Stimulated activated CD4-positive, alpha-beta T cell treated with anti-CD3 and anti-CD28 coated beads, Interleukin-2, amount 100 ng/mL, for 4 hours (primary cell): ENCODE data around the gene PPP1R7.

Experiments
- DNase-seq: peaks from one replicate; pipeline ENCODE4 v3.0.0-alpha.2; 2020; ENCODE audit warnings: low read depth

PPP1R7 gene

GRCh38 chr2:241213041-241213440 is 62.8 kb downstream of the PPP1R7 start:
- DNase-seq = no peak

GRCh38 chr2:241213567-241213966 is 63.3 kb downstream of the PPP1R7 start:
- DNase-seq = no peak

DNA sequence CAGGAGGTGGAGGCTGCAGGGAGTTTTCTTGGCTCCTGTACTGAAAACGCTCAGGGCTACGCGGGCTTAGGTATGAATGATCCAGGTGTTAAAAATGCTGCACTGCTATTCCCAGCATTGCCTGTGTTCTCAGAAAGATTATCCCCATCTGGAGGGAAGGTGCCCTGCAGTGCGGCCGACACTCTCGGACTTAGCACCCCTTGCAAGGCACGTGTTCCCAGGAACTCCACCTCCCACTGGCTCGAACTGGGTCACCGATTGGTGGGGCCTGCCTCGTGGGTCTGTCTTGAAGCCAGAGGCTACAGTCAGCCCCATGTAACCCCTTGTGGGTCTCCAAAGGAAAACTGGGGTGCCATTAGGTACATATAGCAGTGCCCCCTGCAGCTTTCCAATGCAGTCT is 63.9 kb downstream of the PPP1R7 start:
- DNase-seq = no peak

- DNase-seq = no peak
Observed at GRCh38 chr2:241214766-241215165, 64.5 kb downstream of the PPP1R7 start.

DNA sequence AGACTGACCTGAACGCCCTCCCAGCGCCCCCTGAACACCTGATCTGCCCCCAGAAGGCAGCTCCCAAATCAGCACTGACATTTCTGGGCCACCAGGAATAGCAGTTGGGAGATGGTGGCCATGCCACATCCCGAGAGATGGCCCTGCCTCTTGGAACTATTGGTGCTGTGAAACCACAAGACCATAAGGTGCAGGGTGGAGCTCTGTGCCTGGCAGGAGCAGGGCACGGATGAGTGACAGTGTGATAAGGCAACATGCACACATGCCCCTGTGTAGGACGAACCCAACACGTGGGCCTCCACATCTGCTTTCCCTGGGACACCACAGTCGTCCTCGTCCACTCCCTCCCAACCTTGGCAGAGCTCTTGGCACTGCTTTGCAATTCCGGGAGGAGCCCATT is 65.2 kb downstream of the PPP1R7 start:
- DNase-seq = no peak

DNA sequence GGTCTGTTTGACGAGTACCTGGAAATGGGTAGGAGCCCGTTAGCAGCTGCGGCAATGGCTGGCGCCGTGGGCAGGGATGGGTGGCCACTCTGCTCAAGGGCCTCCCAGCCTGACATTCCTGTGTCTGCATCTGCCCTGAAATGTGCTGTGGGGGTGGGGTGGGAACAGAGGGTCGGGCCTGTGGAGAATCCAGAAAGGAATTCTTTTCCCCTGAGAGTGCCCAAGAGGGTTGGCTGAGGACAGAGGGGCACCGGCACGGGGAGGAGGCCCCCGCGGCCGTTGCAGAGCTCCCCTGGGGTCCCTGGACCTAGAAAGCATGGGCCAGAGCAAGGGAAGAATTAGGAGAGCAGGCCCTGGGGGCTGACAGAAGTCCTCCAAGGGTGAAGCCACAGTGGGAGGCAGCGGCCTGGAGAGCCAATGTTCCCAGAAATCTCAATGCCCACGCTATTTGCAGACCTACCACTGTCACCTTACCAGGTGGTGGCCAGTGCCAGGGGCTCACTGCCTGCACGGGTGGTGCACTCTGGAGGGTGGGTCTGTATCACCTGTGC is 66.0 kb downstream of the PPP1R7 start:
- no peak for DNase-seq

- DNase-seq = no peak
Observed at GRCh38 chr2:241217320-241218031, 67.2 kb downstream of the PPP1R7 start.

DNA sequence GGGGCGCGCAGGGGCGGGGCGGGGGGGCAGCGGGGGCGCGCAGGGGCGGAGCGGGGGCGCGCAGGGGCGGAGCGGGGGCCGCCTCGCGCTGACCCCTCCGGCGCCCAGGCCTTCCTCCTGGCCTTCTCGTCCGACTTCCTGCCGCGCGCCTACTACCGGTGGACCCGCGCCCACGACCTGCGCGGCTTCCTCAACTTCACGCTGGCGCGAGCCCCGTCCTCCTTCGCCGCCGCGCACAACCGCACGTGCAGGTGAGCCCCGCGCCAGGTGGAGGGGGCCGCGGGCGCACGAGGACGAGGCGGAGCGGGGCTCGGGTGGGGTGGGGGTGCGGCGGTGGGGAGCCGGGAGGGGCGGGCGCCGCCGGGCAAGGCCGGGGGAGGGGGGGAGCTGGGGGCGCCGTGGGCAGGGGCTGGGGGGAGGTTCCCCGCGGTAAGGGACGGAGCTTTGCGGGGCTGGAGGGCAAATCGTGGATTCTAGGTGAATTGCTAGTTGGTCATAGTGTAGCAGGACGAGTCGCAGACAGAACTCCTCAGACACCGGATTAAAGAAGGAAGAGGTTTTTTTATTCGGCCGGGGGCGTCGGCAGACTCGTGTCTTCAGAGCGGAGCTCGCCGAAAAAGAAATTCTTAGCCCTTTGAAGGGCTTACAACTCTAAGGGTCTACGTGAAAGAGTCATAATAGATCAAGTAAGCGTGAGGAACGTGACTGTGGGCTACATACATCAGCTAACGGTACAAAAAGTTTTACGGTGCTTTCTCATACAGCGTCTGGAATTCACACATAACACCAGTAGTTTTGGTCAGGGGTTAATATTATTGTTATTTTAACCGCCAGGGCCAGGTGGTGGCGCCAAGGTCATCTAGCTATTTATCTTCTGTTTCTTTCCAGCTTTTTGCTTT is 68.1 kb downstream of the PPP1R7 start:
- no peak for DNase-seq

- DNase-seq = no peak
Observed at GRCh38 chr2:241219030-241219382, 68.7 kb downstream of the PPP1R7 start.

DNA sequence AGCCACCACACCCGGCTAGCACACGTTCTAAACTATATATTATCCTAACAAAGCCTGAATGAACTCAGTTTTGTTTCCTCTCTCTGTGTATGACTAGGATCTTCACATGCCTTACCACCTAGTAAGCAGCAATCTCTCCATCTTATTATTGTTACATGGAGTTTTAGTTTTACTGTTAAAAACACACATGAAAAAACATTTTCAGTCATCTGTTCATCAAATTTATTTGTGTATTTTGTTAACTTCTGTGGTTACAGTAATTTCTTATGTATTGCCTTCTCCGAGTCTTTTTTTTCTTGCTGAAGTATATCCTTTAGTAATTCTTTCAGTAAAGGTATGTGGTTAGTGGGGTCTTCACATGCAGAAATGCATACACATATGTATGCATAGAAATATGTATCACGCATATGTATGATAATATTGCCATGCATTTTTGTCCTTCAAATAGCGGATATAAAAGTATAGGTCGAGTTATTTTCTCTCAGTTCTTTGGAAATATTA is 69.6 kb downstream of the PPP1R7 start:
- DNase-seq = no peak

DNA sequence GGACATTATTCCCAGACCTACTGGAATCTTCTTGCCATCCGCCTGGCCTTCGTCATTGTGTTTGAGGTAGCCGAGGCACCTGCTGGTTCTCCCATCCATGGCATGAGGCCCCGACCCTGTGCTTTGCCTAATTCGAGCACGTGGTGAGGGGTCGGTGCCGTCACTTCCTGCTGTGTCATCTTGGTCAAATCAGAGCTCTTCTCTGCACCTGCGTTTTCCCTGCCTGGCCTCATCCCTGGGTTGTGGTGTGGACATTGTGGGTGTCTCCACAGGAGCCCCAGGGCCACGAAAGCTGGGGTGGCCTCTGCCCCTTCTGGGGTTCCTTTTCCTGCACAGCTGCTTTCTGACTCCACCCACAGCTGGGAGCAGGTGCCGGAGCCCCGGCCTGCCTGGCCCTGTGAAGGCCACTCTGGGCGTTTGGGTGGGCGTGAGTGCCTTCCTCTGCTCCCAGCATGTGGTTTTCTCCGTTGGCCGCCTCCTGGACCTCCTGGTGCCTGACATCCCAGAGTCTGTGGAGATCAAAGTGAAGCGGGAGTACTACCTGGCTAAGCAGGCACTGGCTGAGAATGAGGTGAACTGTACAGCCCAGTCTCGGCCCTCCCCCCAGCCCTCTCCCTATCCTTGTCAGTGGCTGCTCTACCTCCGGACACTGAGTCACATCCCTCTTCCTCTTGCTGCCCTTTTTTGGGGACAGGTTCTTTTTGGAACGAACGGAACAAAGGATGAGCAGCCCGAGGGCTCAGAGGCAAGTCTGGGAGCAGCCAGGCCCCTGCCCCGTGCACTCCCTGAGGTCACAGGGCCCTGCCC is 73.1 kb downstream of the PPP1R7 start:
- no peak for DNase-seq

GRCh38 chr2:241224018-241224850 is 74.0 kb downstream of the PPP1R7 start:
- no peak for DNase-seq

- no peak for DNase-seq
Observed at GRCh38 chr2:241224851-241225438, 74.7 kb downstream of the PPP1R7 start.

DNA sequence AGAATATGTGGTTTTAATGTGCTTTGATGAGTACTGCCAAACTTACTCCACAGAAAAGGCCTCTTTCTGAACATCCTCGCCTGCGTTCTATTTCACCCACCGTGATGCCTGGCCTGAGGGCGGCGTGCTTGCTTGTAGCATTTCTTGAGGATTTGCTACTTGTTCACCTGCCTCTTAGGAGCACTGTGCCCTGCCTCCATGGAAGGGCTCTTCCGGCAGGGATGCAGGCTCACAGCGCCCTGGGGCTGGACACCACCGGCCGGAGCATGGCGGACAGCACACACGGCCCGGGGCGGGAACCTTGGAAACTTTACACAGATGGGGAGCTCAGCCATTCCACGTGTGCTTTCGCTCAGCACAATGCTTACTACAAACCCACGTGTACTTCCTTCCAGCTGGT is 75.3 kb downstream of the PPP1R7 start:
- DNase-seq = no peak

DNA sequence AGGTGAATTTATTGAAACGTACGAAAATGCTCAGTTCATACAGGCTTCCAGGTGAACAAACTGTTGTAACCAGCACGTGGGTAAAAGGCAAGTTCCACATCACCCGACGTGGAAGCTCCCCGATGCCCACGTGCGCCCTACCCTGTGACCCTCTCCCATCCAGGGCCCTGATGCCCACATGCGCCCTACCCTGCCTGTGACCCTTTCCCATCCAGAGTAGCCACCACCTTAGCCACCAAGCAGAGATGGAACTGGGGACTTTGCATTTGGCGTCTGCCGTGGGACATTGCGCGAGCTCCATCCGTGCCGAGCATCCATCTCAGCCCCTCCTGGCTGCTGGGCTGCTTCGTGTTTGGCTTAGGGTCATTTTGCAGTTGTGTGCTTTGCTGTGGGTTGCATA is 75.7 kb downstream of the PPP1R7 start:
- no peak for DNase-seq

DNA sequence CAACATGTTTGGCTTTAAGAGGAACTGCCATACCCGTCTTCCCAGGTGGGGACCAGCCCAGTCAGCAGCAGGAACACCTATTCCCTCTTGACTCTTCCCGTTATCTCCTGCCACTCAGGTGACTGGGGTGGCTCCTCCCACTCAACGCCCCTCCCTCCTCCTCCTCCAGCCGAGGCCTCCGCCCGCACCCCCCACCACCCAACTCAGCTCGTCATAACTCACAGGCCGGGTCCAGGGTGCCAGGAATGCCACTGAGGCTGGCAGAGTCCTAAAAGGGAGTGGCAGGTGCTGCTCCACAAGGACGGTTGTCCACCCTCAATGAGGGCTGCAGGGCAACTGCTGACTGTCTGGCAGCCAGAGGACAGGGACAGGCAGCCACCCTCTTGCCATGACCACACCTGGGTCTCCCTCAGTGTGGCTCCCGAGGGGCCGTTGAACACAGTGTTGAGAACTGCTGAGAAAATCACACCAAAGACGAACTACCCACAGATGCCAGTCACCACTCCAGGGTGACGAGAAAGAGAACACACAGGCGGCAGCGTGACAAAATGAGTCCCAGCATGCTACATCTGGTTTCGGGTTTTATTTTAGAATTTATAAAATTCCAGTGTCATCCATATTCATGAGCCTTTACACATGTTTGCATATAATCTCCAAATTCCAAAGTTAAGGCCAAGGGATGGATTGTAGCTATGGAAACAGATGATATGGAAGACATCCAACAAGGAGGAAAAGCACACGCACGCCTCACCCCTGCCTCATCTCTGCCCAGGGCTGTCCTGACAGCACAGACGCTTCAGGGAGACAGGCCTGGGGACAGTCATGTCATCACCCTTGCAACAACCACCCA is 76.7 kb downstream of the PPP1R7 start:
- no peak for DNase-seq

DNA sequence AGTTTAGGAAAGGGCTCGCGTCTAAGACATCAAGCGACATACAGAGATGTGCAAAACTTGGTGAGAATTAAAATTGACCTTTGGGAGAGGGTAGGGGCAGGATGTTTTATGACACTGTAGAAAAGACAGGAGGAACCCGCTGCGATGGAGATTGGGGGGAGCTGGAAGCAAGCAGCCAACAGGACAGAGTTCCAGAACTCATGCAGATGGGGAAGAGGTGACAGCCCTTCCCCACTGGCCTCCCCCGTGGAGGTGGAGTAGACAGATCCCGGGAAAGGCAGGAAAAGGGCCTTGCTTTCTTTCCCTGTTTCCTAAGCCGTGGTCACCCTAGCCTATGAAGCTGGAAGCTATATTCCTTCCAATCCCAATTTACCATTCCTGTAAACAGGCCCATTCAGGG is 77.3 kb downstream of the PPP1R7 start:
- DNase-seq = no peak

GRCh38 chr2:241228081-241228859 is 78.0 kb downstream of the PPP1R7 start:
- DNase-seq = no peak

DNA sequence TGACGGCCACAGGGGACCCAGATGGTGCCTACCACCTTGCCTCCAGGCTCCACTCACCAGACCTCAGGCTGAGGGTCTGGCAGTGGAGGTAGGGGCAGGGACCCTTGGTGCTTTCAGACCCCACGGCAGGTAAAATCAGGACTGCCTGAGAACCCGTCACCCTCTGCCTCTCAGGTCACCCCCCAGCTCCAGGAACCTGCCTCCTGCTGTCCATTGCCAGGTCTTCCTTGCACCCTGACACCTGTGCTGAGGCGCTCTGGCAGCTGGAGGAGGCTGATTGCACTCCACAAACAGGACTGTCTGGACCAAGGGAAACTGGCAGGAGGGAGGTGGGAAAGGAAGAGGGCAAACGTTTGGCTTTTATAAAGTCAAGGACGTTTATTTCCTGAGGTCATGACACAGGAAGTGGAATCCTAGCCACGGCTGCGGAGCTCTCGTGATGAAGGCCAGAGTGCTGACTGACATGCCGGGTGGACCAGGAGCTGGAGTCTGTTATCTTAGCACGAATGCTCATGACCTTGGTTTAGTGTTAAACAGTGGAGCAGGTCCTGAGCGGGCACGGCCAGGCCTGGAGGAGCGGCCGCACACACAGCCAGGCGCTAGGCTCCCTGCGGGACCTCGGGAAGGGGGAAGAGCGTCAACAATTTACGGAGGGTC is 78.7 kb downstream of the PPP1R7 start:
- DNase-seq = no peak
